HepG2 (cell line): Measurements from ENCODE around the gene PXMP4. TPM values are rescaled to one million over a fixed set of nuclear protein-coding genes. Genes with fewer than 3 reads are reported as not detected.

Experiments used
- ATAC-seq: fragments of 200-7000 bp; cut with Tn5 transposase; 3 replicates; pipeline ENCODE4 v1.9.1; 2020; ENCODE audit warnings: mild to moderate bottlenecking, moderate library complexity
- BruUV-seq: library from RNA; stranded (reverse); fragments of 400-500 nt; replicated peaks from 2 replicates; lab custom pipeline; 2021; lab: Mats Ljungman, UMichigan
- CTCF ChIA-PET: fragments of 300-600 bp; formaldehyde crosslinking; extraction: SDS; loops from one replicate; lab custom pipeline; 2021; ENCODE audit warnings: low total read pairs, inconsistent platforms, low intra/inter-chr PET ratio; lab: Yijun Ruan, JAX
- POLR2A ChIA-PET: fragments of 350-600 bp; sonication (Branson Sonifier 250); formaldehyde crosslinking; loops from one replicate; lab custom pipeline; 2020; ENCODE audit warnings: antibody characterized with exemption, inconsistent platforms; lab: Yijun Ruan, JAX
- DNase-seq: peaks from one replicate; pipeline ENCODE4 v3.0.0-alpha.2; 2015; ENCODE audit warnings: low spot score
- FAIRE-seq: peaks from 3 replicates; lab custom pipeline; 2011; peaks lifted over from hg19 to GRCh38; lab: Jason Lieb, UNC
- H2AFZ ChIP-seq: one replicate; pipeline ENCODE4 v1.6.1; 2011; ENCODE audit warnings: low read length, inconsistent platforms
- H3K27ac ChIP-seq: fragments of 300-600 bp; 3 replicates; pipeline ENCODE4 v1.8.0; 2011; ENCODE audit warnings: mixed run types, mild to moderate bottlenecking, mixed read lengths, low read length, inconsistent platforms; ENCODE audit not compliant: insufficient read depth; ENCODE audit errors: extremely low read length
- H3K27me3 ChIP-seq, 2 experiments: fragments of 200-600 bp in 1 of 2; 2 replicates in 1 of 2; 3 replicates in 1 of 2; pipeline versions ENCODE4 v1.6.0 to v1.8.0; 2011; ENCODE audit warnings: low read length in 2 of 2, mild to moderate bottlenecking in 2 of 2, moderate library complexity in 2 of 2, inconsistent platforms in 1 of 2; ENCODE audit not compliant: insufficient read depth in 2 of 2, control insufficient read depth in 1 of 2
- H3K36me3 ChIP-seq, 2 experiments: fragments of 200-600 bp in 1 of 2; replicated peaks in 1 of 2; 2 replicates in 1 of 2; 3 replicates in 1 of 2; pipeline versions ENCODE4 v1.5.1 to v1.8.0; 2011; ENCODE audit warnings: low read length in 2 of 2, inconsistent platforms in 1 of 2; ENCODE audit not compliant: insufficient read depth in 2 of 2, control insufficient read depth in 1 of 2
- H3K4me1 ChIP-seq: 2 replicates; pipeline ENCODE4 v1.5.1; 2012; ENCODE audit warnings: low read length, inconsistent platforms; ENCODE audit not compliant: insufficient read depth
- H3K4me2 ChIP-seq: 2 replicates; pipeline ENCODE4 v1.6.0; 2011; ENCODE audit warnings: low read depth, low read length, inconsistent platforms
- H3K4me3 ChIP-seq, 3 experiments: fragments of 200-600 bp in 1 of 3; sonication (generic), shearing (Covaris generic) in 1 of 3; replicated peaks in 1 of 3; 2 replicates each; pipeline ENCODE4 v1.5.1; 2011 to 2016; ENCODE audit warnings: low read length in 3 of 3, inconsistent platforms in 2 of 3, low read depth in 2 of 3, mild to moderate bottlenecking in 2 of 3, control low read depth in 1 of 3, mixed read lengths in 1 of 3; ENCODE audit not compliant: insufficient read depth in 1 of 3
- H3K79me2 ChIP-seq: one replicate; pipeline ENCODE4 v1.6.1; 2011; ENCODE audit warnings: low read length, inconsistent platforms; ENCODE audit not compliant: insufficient read depth
- H3K9ac ChIP-seq: 2 replicates; pipeline ENCODE4 v1.6.0; 2011; ENCODE audit warnings: mild to moderate bottlenecking, low read depth, low read length, inconsistent platforms; ENCODE audit not compliant: insufficient read depth
- H3K9me3 ChIP-seq: 2 replicates; pipeline ENCODE4 v1.5.1; 2012; ENCODE audit warnings: mild to moderate bottlenecking, low read length
- H4K20me1 ChIP-seq: 2 replicates; pipeline ENCODE4 v1.6.0; 2011; ENCODE audit warnings: inconsistent platforms, mild to moderate bottlenecking, low read length, moderate library complexity; ENCODE audit not compliant: insufficient read depth
- FIP1L1 ChIP-seq: fragments of 200-400 bp; formaldehyde crosslinking; IDR thresholded peaks from 2 replicates; pipeline ENCODE4 v1.6.1; 2018; ENCODE audit warnings: low read depth, mild to moderate bottlenecking, low read length, moderate library complexity, borderline replicate concordance; ENCODE audit not compliant: insufficient read depth
- HNF4G ChIP-seq, 2 experiments: sonication (generic) in 1 of 2; formaldehyde crosslinking in 1 of 2; IDR thresholded peaks; 2 replicates each; pipeline versions ENCODE4 v1.4.0 to v1.6.1; 2011 to 2020; ENCODE audit warnings: borderline replicate concordance in 2 of 2, low read depth in 2 of 2, mild to moderate bottlenecking in 2 of 2, low read length in 1 of 2, missing genetic modification reagents in 1 of 2, moderate library complexity in 1 of 2
- POLR2G ChIP-seq: fragments of 200-400 bp; formaldehyde crosslinking; IDR thresholded peaks from 2 replicates; pipeline ENCODE4 v1.6.1; 2018; ENCODE audit warnings: mild to moderate bottlenecking, low read depth, low read length, moderate library complexity
- ZNF280D ChIP-seq: sonication (generic); formaldehyde crosslinking; IDR thresholded peaks from 2 replicates; pipeline ENCODE4 v1.5.1; 2020; ENCODE audit warnings: mild to moderate bottlenecking, missing genetic modification reagents
- ZSCAN21 ChIP-seq: sonication (generic); formaldehyde crosslinking; IDR thresholded peaks from 2 replicates; pipeline ENCODE4 v1.8.0; 2022; ENCODE audit warnings: mild to moderate bottlenecking, missing genetic modification reagents, moderate library complexity, borderline replicate concordance
- ZSCAN25 ChIP-seq: sonication (generic); formaldehyde crosslinking; IDR thresholded peaks from 2 replicates; pipeline ENCODE4 v1.8.0; 2022; ENCODE audit warnings: mild to moderate bottlenecking, missing genetic modification reagents
- WGBS: methylation state at CpG from one replicate; pipeline ENCODE4 v1.1.6; 2017; ENCODE audit warnings: low lambda C conversion rate; 5-methylcytosine and 5-hydroxymethylcytosine counted together
- in situ Hi-C: cut with HindIII; loops from 2 replicates; pipeline ENCODE4 v1.10.0; 2017; ENCODE audit warnings: low pct_unique_long_range_greater_than_20kb; ENCODE audit not compliant: extremely low pct_ligation_motif_present
- intact Hi-C: fragments of 100-400 bp; cut with micrococcal nuclease; formaldehyde crosslinking; loops from one replicate; pipeline ENCODE4 v1.10.0; 2022; ENCODE audit not compliant: unreplicated experiment
- polyA plus RNA-seq, 8 experiments: library from polyadenylated mRNA; depleted of rRNA in 3 of 8; stranded (reverse) in 7 of 8; unstranded in 1 of 8; fragments of >200 nt; fragmentation: Illumina TruSeq in 4 of 8; extraction: Trizol in 4 of 8; gene quantifications; 2 replicates each; pipeline versions ENCODE4 v1.2.1 to v1.2.3, GENCODE V29; 2011 to 2016; ENCODE audit warnings: low read depth in 4 of 8, missing spikeins in 1 of 8, mixed read lengths in 1 of 8; ENCODE audit not compliant: insufficient read depth in 1 of 8
- total RNA-seq, 5 experiments: library from RNA; depleted of rRNA; stranded (reverse); fragments of >200 nt; fragmentation: Illumina TruSeq; extraction: Trizol; gene quantifications; 2 replicates each; pipeline ENCODE4 v1.2.3, GENCODE V29; 2016; ENCODE audit warnings: low read depth in 1 of 5
- TF ChIP-seq, protein P1 (sequence below): sonication (generic); formaldehyde crosslinking; IDR thresholded peaks from 2 replicates; pipeline ENCODE4 v1.9.0; 2022; ENCODE audit warnings: missing genetic modification reagents, mild to moderate bottlenecking, borderline replicate concordance

The PXMP4 gene
- total and polyA plus RNA-seq, 2 of the 13 experiments (the other 11 are each of a cell fraction or from before 2014, with no cell fraction given) = not detected

DNA sequence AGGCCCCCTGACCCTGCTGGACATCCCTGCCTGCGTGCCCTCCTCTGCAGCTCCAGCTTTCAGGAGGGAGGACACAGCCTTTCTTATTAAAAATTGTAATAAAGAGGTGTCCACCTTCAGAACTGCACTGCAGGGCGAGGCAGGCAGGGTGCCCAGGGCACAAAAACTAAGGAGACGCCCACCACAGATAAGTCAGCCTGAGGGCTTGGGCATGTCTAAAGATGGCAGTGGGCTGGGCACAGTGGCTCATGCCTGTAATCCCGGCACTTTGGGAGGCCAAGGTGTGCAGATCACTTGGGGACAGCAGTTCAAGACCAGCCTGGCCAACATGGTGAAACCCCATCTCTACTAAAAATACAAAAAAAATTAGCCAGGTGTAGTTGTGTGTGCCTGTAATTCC is 64.9 kb downstream of the PXMP4 start:
- Histone ChIP-seq H4K20me1 (no peaks in the 10 kb centered on the region), H3K27ac (no peak overlapping the region), H3K4me3 (no peak overlapping the region), H2AFZ (no peak overlapping the region), H3K27me3 (no peaks in the 10 kb centered on the region), H3K4me1 (peaks cover 37% of the 10 kb centered on the region), H3K9ac (no peak overlapping the region), H3K4me2 (no peak overlapping the region)
- ChIA-PET POLR2A (interaction anchor here (2.2 kb wide), 1 partner anchor 8 kb away, joined by 24 read pairs; no protein-coding TSS in a partner anchor), CTCF (no interaction called here)
- DNase-seq = no peak
- FAIRE-seq = no peak
- no peak for ATAC-seq
- in situ Hi-C loops = no loop called here
- 77% methylated on average over 4 of the region's 4 CpGs for WGBS
- BruUV-seq = no TSS peak
- peak; percentile 29; the same call in 1 of the 2 replicates for TF ChIP-seq ZSCAN25 (CRISPR knock-in tag)
- TF ChIP-seq FIP1L1 = no peak
- TF ChIP-seq HNF4G (IDR thresholded peaks at IDR 0.05; ENCODE audit: borderline replicate concordance, low read depth, low read length) = no peak
- no peak for TF ChIP-seq HNF4G (CRISPR knock-in tag; IDR thresholded peaks at IDR 0.05; ENCODE audit: borderline replicate concordance, low read depth)
- TF ChIP-seq, protein P1, sequence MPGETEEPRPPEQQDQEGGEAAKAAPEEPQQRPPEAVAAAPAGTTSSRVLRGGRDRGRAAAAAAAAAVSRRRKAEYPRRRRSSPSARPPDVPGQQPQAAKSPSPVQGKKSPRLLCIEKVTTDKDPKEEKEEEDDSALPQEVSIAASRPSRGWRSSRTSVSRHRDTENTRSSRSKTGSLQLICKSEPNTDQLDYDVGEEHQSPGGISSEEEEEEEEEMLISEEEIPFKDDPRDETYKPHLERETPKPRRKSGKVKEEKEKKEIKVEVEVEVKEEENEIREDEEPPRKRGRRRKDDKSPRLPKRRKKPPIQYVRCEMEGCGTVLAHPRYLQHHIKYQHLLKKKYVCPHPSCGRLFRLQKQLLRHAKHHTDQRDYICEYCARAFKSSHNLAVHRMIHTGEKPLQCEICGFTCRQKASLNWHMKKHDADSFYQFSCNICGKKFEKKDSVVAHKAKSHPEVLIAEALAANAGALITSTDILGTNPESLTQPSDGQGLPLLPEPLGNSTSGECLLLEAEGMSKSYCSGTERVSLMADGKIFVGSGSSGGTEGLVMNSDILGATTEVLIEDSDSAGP (CRISPR knock-in tag) = 0 out of 2 replicates have a peak, but pooled peaks have one; percentile 23
- 0 out of 2 replicates have a peak, but pooled peaks have one; percentile 29 for TF ChIP-seq ZSCAN21 (CRISPR knock-in tag)
- 0 out of 2 replicates have a peak, but pooled peaks have one; percentile 24 for TF ChIP-seq ZNF280D (CRISPR knock-in tag)
- TF ChIP-seq POLR2G = 0 out of 2 replicates have a peak, but pooled peaks have one; percentile 15
- TF ChIP-seq, all 625 proteins: peak for 5
- Histone ChIP-seq H3K79me2 (no peaks in the 10 kb centered on the region), H3K9me3 (no peaks in the 10 kb centered on the region), H3K36me3 (peaks cover 28 to 36% of the 10 kb centered on the region in 2 experiments)
- intact Hi-C loops = no loop called here
